Liver (tissue), 9 donors: ENCODE results near the gene SLC37A2. TPM values are rescaled to one million over a fixed set of nuclear protein-coding genes. Genes with fewer than 3 reads are reported as not detected.

Experiments used
- DNase-seq: peaks from one replicate; pipeline ENCODE4 v3.0.0-alpha.2; 2017; ENCODE audit warnings: low spot score
- H3K27ac ChIP-seq, 2 donors: one replicate each; pipeline ENCODE4 v1.7.0; 2013; ENCODE audit warnings: inconsistent platforms in 2 of 2, low read length in 2 of 2, control low read depth in 1 of 2, low read depth in 1 of 2, mild to moderate bottlenecking in 1 of 2
- H3K27me3 ChIP-seq, 4 donors: one replicate each; pipeline versions ENCODE4 v1.6.1 to v1.7.0; 2013; ENCODE audit warnings: low read length in 3 of 4, inconsistent platforms in 1 of 4, mild to moderate bottlenecking in 1 of 4, moderate library complexity in 1 of 4; ENCODE audit not compliant: control insufficient read depth in 4 of 4, insufficient read depth in 4 of 4
- H3K36me3 ChIP-seq, 4 donors: one replicate each; pipeline versions ENCODE4 v1.6.1 to v1.7.0; 2013; ENCODE audit warnings: low read length in 3 of 4, mild to moderate bottlenecking in 3 of 4, low read depth in 1 of 4, moderate library complexity in 1 of 4; ENCODE audit not compliant: control insufficient read depth in 4 of 4, insufficient read depth in 3 of 4
- H3K4me1 ChIP-seq, 4 donors: one replicate each; pipeline versions ENCODE4 v1.6.1 to v1.7.0; 2013; ENCODE audit warnings: low read length in 3 of 4, mild to moderate bottlenecking in 3 of 4, moderate library complexity in 1 of 4; ENCODE audit not compliant: control insufficient read depth in 4 of 4, insufficient read depth in 4 of 4
- H3K4me3 ChIP-seq, 3 donors: one replicate each; pipeline versions ENCODE4 v1.6.1 to v1.7.0; 2013; ENCODE audit warnings: low read length in 3 of 3, control low read depth in 1 of 3, low read depth in 1 of 3, mild to moderate bottlenecking in 1 of 3
- H3K9ac ChIP-seq, 2 donors: one replicate each; pipeline ENCODE4 v1.7.0; 2013; ENCODE audit warnings: low read length in 2 of 2, mild to moderate bottlenecking in 2 of 2, moderate library complexity in 2 of 2, control low read depth in 1 of 2, low read depth in 1 of 2
- H3K9me3 ChIP-seq, 4 donors: one replicate each; pipeline versions ENCODE4 v1.6.1 to v1.7.0; 2013; ENCODE audit warnings: low read length in 3 of 4; ENCODE audit not compliant: control insufficient read depth in 4 of 4
- ATF3 ChIP-seq: IDR thresholded peaks from 2 replicates; pipeline ENCODE4 v1.6.1; 2016; ENCODE audit warnings: antibody characterized with exemption
- CTCF ChIP-seq: fragments of 150-350 bp; IDR thresholded peaks from 2 replicates; pipeline ENCODE4 v1.5.1; 2017; ENCODE audit warnings: improper control_type of control experiment, low read depth, low read length; ENCODE audit not compliant: missing input control
- FOXA1 ChIP-seq: IDR thresholded peaks from 2 replicates; pipeline ENCODE4 v1.6.1; 2016; ENCODE audit warnings: antibody characterized with exemption
- FOXA2 ChIP-seq: IDR thresholded peaks from 2 replicates; pipeline ENCODE4 v1.6.1; 2016; ENCODE audit warnings: antibody characterized with exemption
- HNF4A ChIP-seq, 2 donors: conservative IDR thresholded peaks; 2 replicates each; pipeline ENCODE4 v1.6.1; 2016; ENCODE audit warnings: antibody characterized with exemption in 2 of 2, mild to moderate bottlenecking in 2 of 2
- HNF4G ChIP-seq: IDR thresholded peaks from 2 replicates; pipeline ENCODE4 v1.6.1; 2016; ENCODE audit warnings: antibody characterized with exemption
- JUND ChIP-seq, 2 donors: IDR thresholded peaks; 2 replicates each; pipeline ENCODE4 v1.6.1; 2016; ENCODE audit warnings: antibody characterized with exemption in 2 of 2
- NR2F2 ChIP-seq: IDR thresholded peaks from 2 replicates; pipeline ENCODE4 v1.6.1; 2016; ENCODE audit warnings: antibody characterized with exemption
- RAD21 ChIP-seq, 2 donors: IDR thresholded peaks; 2 replicates each; pipeline ENCODE4 v1.6.1; 2016; ENCODE audit warnings: antibody characterized with exemption in 2 of 2, mild to moderate bottlenecking in 2 of 2
- REST ChIP-seq: IDR thresholded peaks from 2 replicates; pipeline ENCODE4 v1.6.1; 2016; ENCODE audit warnings: antibody characterized with exemption, mild to moderate bottlenecking
- RXRA ChIP-seq, 2 donors: IDR thresholded peaks; 2 replicates each; pipeline ENCODE4 v1.6.1; 2017 to 2018; ENCODE audit warnings: antibody characterized with exemption in 2 of 2, mild to moderate bottlenecking in 1 of 2
- SP1 ChIP-seq: IDR thresholded peaks from 2 replicates; pipeline ENCODE4 v1.6.1; 2018; ENCODE audit warnings: antibody characterized with exemption, mild to moderate bottlenecking
- TAF1 ChIP-seq: conservative IDR thresholded peaks from 2 replicates; pipeline ENCODE4 v1.6.1; 2016; ENCODE audit warnings: antibody characterized with exemption, mild to moderate bottlenecking
- YY1 ChIP-seq: IDR thresholded peaks from 2 replicates; pipeline ENCODE4 v1.6.1; 2016; ENCODE audit warnings: antibody characterized with exemption, mild to moderate bottlenecking
- WGBS: extraction: QIAGEN DNeasy Blood & Tissue Kit; methylation state at CpG from one replicate; pipeline ENCODE4 v1.1.7; 2013; 5-methylcytosine and 5-hydroxymethylcytosine counted together
- polyA plus RNA-seq, 2 donors: library from polyadenylated mRNA; stranded (reverse) in 1 of 2; unstranded in 1 of 2; fragments of 200-250 nt in 1 of 2; fragments of >200 nt in 1 of 2; fragmentation: Nextera tagmentation in 1 of 2; extraction: Ambion mirVana in 1 of 2; gene quantifications; one replicate each; pipeline versions ENCODE4 v1.2.1 to v1.2.3, GENCODE V29; 2013 to 2015
- total RNA-seq, 2 donors: library from RNA; depleted of rRNA; stranded (reverse); fragments of >200 nt; gene quantifications; one replicate each; pipeline ENCODE4 v1.2.3, GENCODE V29; 2014
- TF ChIP-seq, protein P1 (sequence below): IDR thresholded peaks from 2 replicates; pipeline ENCODE4 v1.6.1; 2016; ENCODE audit warnings: antibody characterized with exemption
- TF ChIP-seq, protein P2 (sequence below): IDR thresholded peaks from 2 replicates; pipeline ENCODE4 v1.6.1; 2016; ENCODE audit warnings: antibody characterized with exemption
- donor health status: healthy.
- donor health status: healthy.
- donor health status: healthy.
- donor health status: healthy.
- donor health status: healthy.

SLC37A2 gene
- total and polyA plus RNA-seq, 4 donors: 0.51 to 12.3 (median 5.6) TPM

DNA sequence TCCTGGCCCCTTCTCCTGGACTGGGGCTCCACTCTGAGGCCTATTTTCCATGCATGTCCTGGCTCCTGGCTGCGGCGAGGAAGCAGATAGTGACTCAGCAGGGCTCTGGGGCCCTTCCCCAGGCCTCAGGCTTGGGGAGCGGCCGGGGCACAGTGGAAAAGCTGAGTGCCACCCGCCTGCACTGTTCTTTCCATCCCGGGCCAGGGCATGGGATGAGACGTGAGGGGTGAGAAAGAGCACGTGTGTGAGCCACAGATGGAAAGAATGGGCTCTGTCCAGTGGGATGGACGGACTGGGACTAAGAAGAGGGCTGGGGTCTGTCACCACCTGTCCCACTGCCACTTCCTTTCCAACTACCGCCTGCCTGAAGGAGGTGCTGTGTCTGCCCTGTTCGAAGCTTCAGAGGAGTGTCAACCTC, 12.8 kb downstream of the SLC37A2 start:
- Histone ChIP-seq H3K27ac (no peak overlapping the region), H3K36me3 (no peaks in the 10 kb centered on the region), H3K4me1 (no peaks in the 10 kb centered on the region), H3K9ac (no peak overlapping the region), H3K4me3 (no peak overlapping the region), H3K9me3 (no peaks in the 10 kb centered on the region), H3K27me3 (no peaks in the 10 kb centered on the region)
- 89% methylated on average over 11 of the region's 11 CpGs for WGBS
- TF ChIP-seq CTCF (no peak), REST (no peak), FOXA1 (no peak), HNF4A (conservative IDR thresholded peaks at IDR 0.05) (no peak), NR2F2 (no peak), JUND (IDR thresholded peaks at IDR 0.05) (no peak), ATF3 (no peak), RXRA (IDR thresholded peaks at IDR 0.05) (no peak), TAF1 (no peak), RAD21 (IDR thresholded peaks at IDR 0.05) (no peak), FOXA2 (no peak), HNF4G (no peak), YY1 (no peak)
- TF ChIP-seq, protein P1, sequence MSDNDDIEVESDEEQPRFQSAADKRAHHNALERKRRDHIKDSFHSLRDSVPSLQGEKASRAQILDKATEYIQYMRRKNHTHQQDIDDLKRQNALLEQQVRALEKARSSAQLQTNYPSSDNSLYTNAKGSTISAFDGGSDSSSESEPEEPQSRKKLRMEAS: no peak
- TF ChIP-seq, protein P2, sequence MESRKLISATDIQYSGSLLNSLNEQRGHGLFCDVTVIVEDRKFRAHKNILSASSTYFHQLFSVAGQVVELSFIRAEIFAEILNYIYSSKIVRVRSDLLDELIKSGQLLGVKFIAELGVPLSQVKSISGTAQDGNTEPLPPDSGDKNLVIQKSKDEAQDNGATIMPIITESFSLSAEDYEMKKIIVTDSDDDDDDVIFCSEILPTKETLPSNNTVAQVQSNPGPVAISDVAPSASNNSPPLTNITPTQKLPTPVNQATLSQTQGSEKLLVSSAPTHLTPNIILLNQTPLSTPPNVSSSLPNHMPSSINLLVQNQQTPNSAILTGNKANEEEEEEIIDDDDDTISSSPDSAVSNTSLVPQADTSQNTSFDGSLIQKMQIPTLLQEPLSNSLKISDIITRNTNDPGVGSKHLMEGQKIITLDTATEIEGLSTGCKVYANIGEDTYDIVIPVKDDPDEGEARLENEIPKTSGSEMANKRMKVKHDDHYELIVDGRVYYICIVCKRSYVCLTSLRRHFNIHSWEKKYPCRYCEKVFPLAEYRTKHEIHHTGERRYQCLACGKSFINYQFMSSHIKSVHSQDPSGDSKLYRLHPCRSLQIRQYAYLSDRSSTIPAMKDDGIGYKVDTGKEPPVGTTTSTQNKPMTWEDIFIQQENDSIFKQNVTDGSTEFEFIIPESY: no peak
- no peak for DNase-seq

- Histone ChIP-seq H3K4me1 (no peaks in the 10 kb centered on the region), H3K27me3 (no peaks in the 10 kb centered on the region), H3K4me3 (no peak overlapping the region), H3K9me3 (no peaks in the 10 kb centered on the region), H3K36me3 (no peaks in the 10 kb centered on the region), H3K27ac (no peak overlapping the region), H3K9ac (no peak overlapping the region)
- DNase-seq: no peak
- WGBS: 79% methylated on average over 14 of the region's 14 CpGs
- TF ChIP-seq, protein P2: no peak
- TF ChIP-seq REST (no peak), NR2F2 (no peak), ATF3 (no peak), SP1 (no peak)
- TF ChIP-seq, protein P1: no peak
Measured at GRCh38 chr11:125076378-125076945, 13.4 kb downstream of the SLC37A2 start.
